Fibroblast of gingiva (primary cell): ENCODE results near the gene PRR5.

Experiments
- DNase-seq: peaks from one replicate; pipeline ENCODE4 v3.0.0-alpha.2; 2011; ENCODE audit warnings: low read depth

Gene PRR5

GRCh38 chr22:44758344-44758973 lies 56.5 kb downstream of the PRR5 start:
- no peak for DNase-seq

GRCh38 chr22:44759001-44759400 lies 57.0 kb downstream of the PRR5 start:
- no peak for DNase-seq

- no peak for DNase-seq
Observed at GRCh38 chr22:44759430-44760310, 57.7 kb downstream of the PRR5 start.

GRCh38 chr22:44760476-44760875 lies 58.5 kb downstream of the PRR5 start:
- DNase-seq: no peak

GRCh38 chr22:44761025-44761424 lies 59.0 kb downstream of the PRR5 start:
- no peak for DNase-seq

GRCh38 chr22:44764373-44764772 lies 62.4 kb downstream of the PRR5 start:
- no peak for DNase-seq

- DNase-seq: no peak
Observed at GRCh38 chr22:44764974-44765373, 63.0 kb downstream of the PRR5 start.

- no peak for DNase-seq
Observed at GRCh38 chr22:44765571-44766285, 63.7 kb downstream of the PRR5 start.

- no peak for DNase-seq
Observed at GRCh38 chr22:44773082-44773481, 71.1 kb downstream of the PRR5 start.

GRCh38 chr22:44775862-44776261 lies 73.9 kb downstream of the PRR5 start:
- no peak for DNase-seq

GRCh38 chr22:44776605-44777363 lies 74.8 kb downstream of the PRR5 start:
- no peak for DNase-seq

GRCh38 chr22:44777364-44777755 lies 75.4 kb downstream of the PRR5 start:
- DNase-seq: no peak

- DNase-seq: no peak
Observed at GRCh38 chr22:44780876-44781449, 79.0 kb downstream of the PRR5 start.

GRCh38 chr22:44782363-44782963 lies 80.5 kb downstream of the PRR5 start:
- no peak for DNase-seq

GRCh38 chr22:44783091-44783490 lies 81.1 kb downstream of the PRR5 start:
- DNase-seq: no peak

- no peak for DNase-seq
Observed at GRCh38 chr22:44783581-44783980, 81.6 kb downstream of the PRR5 start.

GRCh38 chr22:44786136-44786535 lies 84.1 kb downstream of the PRR5 start:
- no peak for DNase-seq

GRCh38 chr22:44786610-44787009 lies 84.6 kb downstream of the PRR5 start:
- no peak for DNase-seq
